Lung (tissue), 12 donors: ENCODE measurements around the gene MARK2. TPM values are rescaled to one million over a fixed set of nuclear protein-coding genes. Genes with fewer than 3 reads are reported as not detected.
"Not testable (repeated sequence)": the region's sequence is repeated elsewhere in the genome, so short reads cannot be mapped to it uniquely, and the experiment has no call there.

Experiments used
- ATAC-seq: fragments of 200-7000 bp; cut with Tn5 transposase; one replicate; pipeline ENCODE4 v1.9.1; 2020; ENCODE audit warnings: moderate number of reproducible peaks; ENCODE audit not compliant: insufficient read depth, low FRiP score
- DNase-seq, 3 donors: peaks; one replicate each; pipeline ENCODE4 v3.0.0-alpha.2; 2013 to 2017
- H3K27ac ChIP-seq, 2 donors: one replicate each; pipeline ENCODE4 v1.5.1; 2013; ENCODE audit warnings: mild to moderate bottlenecking in 2 of 2, moderate library complexity in 2 of 2, control low read depth in 1 of 2, inconsistent platforms in 1 of 2, low read depth in 1 of 2, low read length in 1 of 2
- H3K27me3 ChIP-seq, 3 donors: one replicate each; pipeline ENCODE4 v1.5.1; 2013; ENCODE audit warnings: low read length in 2 of 3; ENCODE audit not compliant: control insufficient read depth in 3 of 3, insufficient read depth in 3 of 3
- H3K36me3 ChIP-seq, 4 donors: one replicate each; pipeline ENCODE4 v1.5.1; 2013; ENCODE audit warnings: low read length in 4 of 4, mild to moderate bottlenecking in 1 of 4, moderate library complexity in 1 of 4; ENCODE audit not compliant: control insufficient read depth in 4 of 4, insufficient read depth in 4 of 4
- H3K4me1 ChIP-seq, 5 donors: one replicate each; pipeline ENCODE4 v1.5.1; 2013; ENCODE audit warnings: low read length in 5 of 5, mild to moderate bottlenecking in 2 of 5, moderate library complexity in 1 of 5; ENCODE audit not compliant: control insufficient read depth in 5 of 5, insufficient read depth in 5 of 5
- H3K4me3 ChIP-seq: one replicate; pipeline ENCODE4 v1.5.1; 2013; ENCODE audit warnings: mild to moderate bottlenecking, control low read depth, moderate library complexity
- H3K9ac ChIP-seq, 2 donors: one replicate each; pipeline ENCODE4 v1.5.1; 2013; ENCODE audit warnings: low read length in 2 of 2, control low read depth in 1 of 2; ENCODE audit not compliant: insufficient read depth in 1 of 2
- H3K9me3 ChIP-seq, 4 donors: one replicate each; pipeline ENCODE4 v1.5.1; 2013; ENCODE audit warnings: low read length in 3 of 4, mild to moderate bottlenecking in 1 of 4, moderate library complexity in 1 of 4; ENCODE audit not compliant: control insufficient read depth in 4 of 4, insufficient read depth in 3 of 4
- CTCF ChIP-seq: IDR thresholded peaks from 2 replicates; pipeline ENCODE4 v1.5.1; 2012; ENCODE audit warnings: mild to moderate bottlenecking; ENCODE audit errors: control extremely low read depth, extremely low read depth
- WGBS, 2 donors: extraction: QIAGEN DNeasy Blood & Tissue Kit; methylation state at CpG; one replicate each; pipeline ENCODE4 v1.1.7; 2013; 5-methylcytosine and 5-hydroxymethylcytosine counted together
- polyA plus RNA-seq, 2 donors: library from polyadenylated mRNA; stranded (reverse); fragments of 200-250 nt; gene quantifications; one replicate each; pipeline ENCODE4 v1.2.1, GENCODE V29; 2013
- total RNA-seq, 2 donors: library from RNA; depleted of rRNA in 1 of 2; stranded (reverse); fragments of >200 nt in 1 of 2; gene quantifications; one replicate each; pipeline ENCODE4 v1.2.1, GENCODE V29; 2014 to 2021
- donor health status: control.
- donor health status: control.
- donor health status: Bipolar disorder and iron deficiency.
- donor health status: healthy.
- donor health status: DM: yes; HTN: yes; CAD: no.

MARK2 gene
- total and polyA plus RNA-seq, 4 donors: 15.5 to 42.9 (median 32.3) TPM

DNA sequence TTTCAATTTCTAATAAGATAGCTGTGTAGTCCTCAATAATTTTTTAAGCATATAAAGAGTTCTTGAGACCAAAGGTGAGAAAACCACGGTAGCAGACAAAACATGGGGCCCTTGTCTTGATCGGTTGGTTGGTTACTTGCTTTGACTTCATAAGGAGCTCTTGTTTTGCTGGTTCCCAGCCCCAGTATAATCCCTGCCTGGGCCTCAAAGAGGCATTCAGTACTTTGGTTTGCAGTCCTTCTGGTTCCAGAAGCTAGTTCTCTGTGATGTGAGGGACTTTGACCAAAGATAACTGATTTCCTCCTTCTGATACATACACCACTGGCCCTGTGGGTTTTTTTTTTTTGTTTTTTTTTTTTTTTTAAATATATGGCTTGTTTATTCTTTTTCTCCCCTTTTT lies 17.1 kb downstream of the MARK2 start:
- ATAC-seq (no peak), DNase-seq (no peak)
- Histone ChIP-seq H3K27ac (no peak overlapping the region), H3K4me3 (no peak overlapping the region), H3K36me3 (peaks cover 0 to 9% (median 1%) of the 10 kb centered on the region in 4 donors), H3K4me1 (peaks cover 6 to 12% (median 7%) of the 10 kb centered on the region in 5 donors), H3K9me3 (no peaks in the 10 kb centered on the region), H3K9ac (no peak overlapping the region), H3K27me3 (no peaks in the 10 kb centered on the region)
- no peak for TF ChIP-seq CTCF
- WGBS, 2 donors: 76 to 85% methylated on average over 2 of the region's 2 CpGs

DNA sequence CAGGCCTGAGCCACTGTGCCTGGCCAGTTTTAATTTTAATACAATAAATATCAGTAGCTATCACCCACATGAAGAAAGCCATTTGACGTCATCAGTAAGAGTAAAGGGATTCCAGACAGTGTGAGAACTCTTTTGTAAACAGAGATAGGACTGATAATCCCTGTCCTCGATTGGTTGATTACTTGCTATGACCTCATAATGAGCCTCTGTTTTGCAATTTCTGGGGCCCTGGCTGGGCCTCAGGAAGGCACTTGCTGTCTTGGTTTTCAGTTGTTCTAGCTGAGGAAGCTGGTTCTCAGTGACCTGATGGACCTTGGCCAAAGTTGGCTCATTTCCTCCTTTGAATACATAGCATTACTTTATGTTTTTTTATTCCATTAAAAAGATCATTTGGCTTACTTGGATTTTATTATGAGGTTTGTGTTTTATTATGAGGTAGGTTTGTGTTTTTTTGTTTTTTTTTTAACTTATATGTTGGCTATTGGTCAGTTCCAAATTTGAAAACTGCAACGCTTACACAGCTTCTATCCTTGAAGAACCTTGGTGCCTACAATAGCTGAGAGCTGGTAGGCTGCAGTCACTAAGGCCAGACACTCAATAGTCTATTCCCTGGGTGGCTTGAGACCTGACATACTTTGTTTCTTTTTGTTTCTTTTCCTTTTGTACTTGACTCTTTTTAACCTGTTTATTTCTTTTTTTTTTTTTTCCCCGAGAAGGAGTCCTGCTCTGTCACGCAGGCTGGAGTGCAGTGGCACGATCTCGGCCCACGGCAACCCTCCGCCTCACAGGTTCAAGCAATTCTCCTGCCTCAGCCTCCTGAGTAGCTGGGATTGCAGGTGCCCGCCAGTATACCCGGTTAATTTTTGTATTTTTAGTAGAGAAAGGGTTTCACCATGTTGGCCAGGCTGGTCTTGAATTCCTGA lies 20.0 kb downstream of the MARK2 start:
- no peaks in the 10 kb centered on the region for H3K27me3 ChIP-seq
- no peaks in the 10 kb centered on the region for H3K9me3 ChIP-seq
- peak in 2 of 3 donors; percentile 45 to 50 for DNase-seq
- no peak for ATAC-seq
- no peak overlapping the region for H3K4me3 ChIP-seq
- H3K27ac ChIP-seq: peak overlapping the region in 1 of 2 donors; percentile 56
- peaks cover 0 to 5% (median 2%) of the 10 kb centered on the region in 4 donors for H3K36me3 ChIP-seq
- no peak for TF ChIP-seq CTCF
- peaks cover 0 to 12% (median 0%) of the 10 kb centered on the region in 5 donors for H3K4me1 ChIP-seq
- WGBS, 2 donors: 73 to 76% methylated on average over 11 of the region's 11 CpGs
- no peak overlapping the region for H3K9ac ChIP-seq

DNA sequence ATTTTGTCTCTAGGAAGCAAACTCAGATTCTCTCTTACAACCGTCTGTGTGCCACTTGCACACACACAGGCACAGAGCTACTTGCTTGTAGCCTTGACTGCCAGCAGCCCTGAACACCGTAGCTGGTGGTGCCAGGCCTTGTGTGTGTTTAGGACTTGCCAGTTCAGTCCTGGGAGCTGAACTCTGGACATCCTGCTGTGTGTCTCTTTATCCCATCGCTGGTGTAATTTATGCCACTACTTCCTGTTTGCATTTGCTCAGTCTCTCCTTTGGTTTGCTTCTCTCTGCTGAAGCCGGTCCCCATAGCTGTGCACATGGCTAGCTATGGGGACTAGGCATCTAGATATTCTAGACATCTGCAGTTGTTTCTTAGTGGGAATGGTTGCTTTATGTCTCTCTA lies 24.0 kb downstream of the MARK2 start:
- no peaks in the 10 kb centered on the region for H3K9me3 ChIP-seq
- no peak for TF ChIP-seq CTCF
- H3K36me3 ChIP-seq: peaks cover 0 to 5% (median 0%) of the 10 kb centered on the region in 4 donors
- H3K9ac ChIP-seq: no peak overlapping the region
- DNase-seq (no peak), ATAC-seq (no peak)
- no peaks in the 10 kb centered on the region for H3K27me3 ChIP-seq
- H3K27ac ChIP-seq: peak overlapping the region in 1 of 2 donors; percentile 7
- H3K4me1 ChIP-seq: peaks cover 6 to 19% (median 16%) of the 10 kb centered on the region in 5 donors
- WGBS, 2 donors: 9 to 13% methylated on average over 4 of the region's 4 CpGs
- H3K4me3 ChIP-seq: no peak overlapping the region

GRCh38 chr11:63863620-63864019 lies 24.7 kb downstream of the MARK2 start:
- H3K36me3 ChIP-seq, ATAC-seq, H3K27me3 ChIP-seq, H3K9me3 ChIP-seq, H3K9ac ChIP-seq, DNase-seq, H3K4me3 ChIP-seq, H3K27ac ChIP-seq: not testable (repeated sequence)
- 95 to 96% methylated on average over 6 of the region's 6 CpGs for WGBS, 2 donors
- H3K4me1 ChIP-seq: peaks cover 6 to 19% (median 16%) of the 10 kb centered on the region in 5 donors
